GM18508 (cell line): ENCODE measurements around the gene C15orf40.

ENCODE experiments used
- ATAC-seq: cut with Tn5 transposase; IDR thresholded peaks from one replicate; pipeline ENCODE4 v1.9.1; 2021; ENCODE audit warnings: moderate number of reproducible peaks; ENCODE audit not compliant: insufficient read depth, unreplicated experiment

The C15orf40 gene

DNA sequence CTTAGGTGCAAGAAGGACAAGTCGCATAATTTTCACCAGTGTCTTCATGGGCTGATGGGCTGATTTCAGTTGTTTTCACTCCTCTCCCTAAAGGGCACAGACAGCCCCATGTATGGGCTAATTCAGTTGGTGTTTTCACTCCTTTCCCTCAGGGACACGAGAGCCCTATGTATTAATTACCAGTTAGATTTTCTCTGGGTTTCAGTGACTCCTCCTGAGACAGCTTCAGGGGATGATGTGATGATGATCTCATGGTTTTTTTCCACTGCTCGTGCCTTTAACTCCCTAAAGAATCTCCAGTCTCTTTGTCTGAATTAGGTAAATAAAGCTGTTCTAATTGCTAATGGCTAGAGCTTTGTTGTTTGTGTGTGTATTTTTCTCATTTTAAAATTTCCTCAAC lies 15.5 kb downstream of the C15orf40 start:
- ATAC-seq = no peak

GRCh38 chr15:82995076-82995475 lies 16.4 kb downstream of the C15orf40 start:
- no peak for ATAC-seq

- no peak for ATAC-seq
These were observed 18.3 kb downstream of the C15orf40 start for GRCh38 chr15:82993144-82993543.

DNA sequence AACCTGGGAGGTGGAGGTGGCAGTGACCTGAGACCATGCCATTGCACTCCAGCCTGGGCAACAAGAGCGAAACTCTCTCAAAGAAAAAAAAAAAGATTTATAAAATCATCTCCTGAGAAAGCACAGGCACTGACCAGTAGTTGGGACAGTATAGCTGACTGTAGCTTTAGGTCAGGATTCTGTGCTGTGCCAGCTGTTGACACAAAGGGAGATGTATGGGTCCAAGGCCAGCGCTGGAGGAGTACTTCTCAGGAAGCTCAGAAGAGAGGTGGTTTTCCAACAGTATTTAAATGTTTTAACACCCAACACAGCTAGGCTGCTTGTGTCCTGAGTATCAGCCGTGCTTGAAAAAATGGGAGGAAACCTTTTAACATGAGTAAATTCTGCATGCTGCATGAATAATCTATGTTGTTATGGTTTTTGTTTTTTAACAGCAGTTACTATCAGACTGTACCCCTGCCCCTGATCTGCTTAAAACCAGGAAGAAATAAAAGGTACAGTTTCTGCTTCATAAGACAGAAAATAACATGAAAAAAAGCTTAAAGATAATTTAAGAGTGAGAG lies 18.9 kb downstream of the C15orf40 start:
- no peak for ATAC-seq

- ATAC-seq = no peak
These were observed 25.0 kb downstream of the C15orf40 start for GRCh38 chr15:82986442-82986780.

DNA sequence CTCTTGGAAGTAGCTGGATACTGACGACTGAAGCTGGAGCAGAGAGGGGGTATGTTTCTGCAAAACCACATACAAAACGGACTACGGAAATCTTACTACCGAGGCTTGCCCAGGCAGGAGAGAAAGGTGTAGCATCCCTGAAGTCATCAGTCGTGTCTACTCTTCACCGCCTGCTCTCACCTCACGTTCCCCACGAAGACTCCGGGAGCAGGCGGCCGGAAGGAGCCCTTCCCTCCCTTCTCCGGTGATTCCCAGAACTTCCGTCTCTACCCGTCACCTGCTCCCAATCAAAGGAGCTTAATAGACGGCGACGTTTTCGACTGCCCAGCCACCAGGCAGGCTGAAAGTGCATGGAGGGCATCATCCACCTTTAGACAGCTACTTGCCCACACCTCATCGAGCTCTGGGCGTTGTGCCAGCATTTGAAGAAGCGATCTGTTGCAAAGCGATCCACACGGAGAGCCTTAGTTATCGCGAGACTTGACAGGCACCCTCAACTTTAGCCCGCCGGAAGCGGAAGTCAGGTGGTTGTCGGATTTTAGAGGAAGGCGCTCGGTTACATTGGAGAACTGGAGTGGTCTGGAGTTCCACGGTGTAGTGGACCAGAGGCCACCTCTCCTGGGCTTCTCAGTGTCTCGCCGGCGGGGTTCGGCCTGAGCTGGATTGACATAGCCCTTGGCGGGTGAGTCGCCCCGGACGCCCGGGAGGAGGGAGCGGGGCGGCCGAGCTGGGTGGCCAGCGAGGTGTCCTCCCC lies 25.6 kb downstream of the C15orf40 start, which contains the start of gene RAMAC:
TSS of gene RAMAC (plus strand) at position 523 of the 754 bp plus-strand sequence. CDS start 2,809 bp downstream, outside the sequence.
- peak; percentile 67 for ATAC-seq

DNA sequence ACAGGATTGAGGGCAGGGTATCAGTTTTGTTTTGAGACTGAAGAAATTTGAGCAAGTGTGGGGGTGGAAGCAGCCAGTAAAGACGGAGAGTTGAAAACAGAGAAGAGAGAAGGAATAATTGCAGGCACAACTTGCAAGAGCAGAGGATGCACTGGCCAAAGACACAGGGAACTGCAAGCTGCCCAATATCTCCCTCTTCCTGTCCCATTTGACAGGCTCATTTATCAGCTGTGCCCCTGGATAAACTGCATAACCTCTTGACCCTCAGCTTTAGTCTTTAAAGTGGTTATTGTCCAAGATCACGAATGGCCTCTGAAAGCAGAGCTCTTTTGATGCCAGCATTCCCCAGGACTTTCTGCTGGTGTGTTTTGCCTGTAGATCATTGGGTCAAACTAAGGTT lies 30.5 kb downstream of the C15orf40 start:
- no peak for ATAC-seq

DNA sequence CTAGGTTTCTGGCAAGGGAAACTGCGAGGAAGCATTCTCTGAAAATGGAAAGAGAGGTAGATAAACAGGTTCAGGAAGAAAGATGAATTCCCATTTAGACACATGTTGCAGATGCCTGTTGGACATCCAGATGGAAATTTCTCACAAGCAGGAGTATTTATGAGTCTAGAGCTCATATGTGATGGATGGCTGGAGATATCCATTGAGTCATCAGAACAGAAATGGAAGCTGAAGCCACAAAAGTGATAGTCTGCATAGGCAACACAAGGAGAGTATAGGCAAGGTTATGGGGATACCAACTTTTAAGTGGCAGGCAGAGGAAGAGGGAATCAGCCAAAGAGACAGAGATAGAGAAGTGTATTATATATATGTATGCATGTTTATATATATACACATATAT lies 31.7 kb downstream of the C15orf40 start:
- no peak for ATAC-seq

DNA sequence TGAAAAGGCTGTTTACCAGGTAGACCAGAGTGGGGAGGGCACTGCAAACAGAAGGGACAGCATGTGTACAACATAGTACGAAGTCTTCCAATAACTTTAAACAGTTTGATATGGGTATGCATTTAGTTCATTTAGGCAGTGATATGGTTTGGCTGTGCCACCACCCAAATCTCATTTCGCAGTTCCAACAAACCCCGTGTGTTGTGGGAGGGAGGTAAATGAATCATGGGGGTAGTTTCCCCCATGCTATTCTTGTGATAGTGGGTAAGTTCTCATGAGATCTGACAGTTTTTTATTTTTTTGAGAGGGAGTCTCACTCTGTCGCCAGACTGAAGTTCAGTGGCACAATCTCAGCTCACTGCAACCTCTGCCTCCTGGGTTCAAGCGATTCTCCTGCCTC lies 33.0 kb downstream of the C15orf40 start:
- no peak for ATAC-seq

DNA sequence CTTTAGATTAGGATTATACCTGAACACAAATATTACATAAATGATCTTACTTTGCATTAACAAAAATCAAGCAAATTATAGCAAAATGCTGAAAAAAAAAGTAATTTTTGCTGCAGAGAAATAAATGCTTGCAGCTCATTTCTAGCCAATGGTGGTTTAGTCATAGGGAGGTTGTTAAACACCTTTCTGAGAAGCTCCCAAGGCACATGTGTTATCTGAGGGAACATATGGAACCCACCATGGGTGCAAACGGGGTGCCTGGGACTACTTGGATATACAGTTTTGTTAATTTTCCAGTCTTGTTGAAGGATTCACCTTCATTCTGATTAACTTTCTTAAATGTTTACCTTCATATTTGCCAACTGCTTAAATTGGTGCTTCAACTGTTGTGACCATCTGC lies 34.4 kb downstream of the C15orf40 start:
- ATAC-seq = no peak

DNA sequence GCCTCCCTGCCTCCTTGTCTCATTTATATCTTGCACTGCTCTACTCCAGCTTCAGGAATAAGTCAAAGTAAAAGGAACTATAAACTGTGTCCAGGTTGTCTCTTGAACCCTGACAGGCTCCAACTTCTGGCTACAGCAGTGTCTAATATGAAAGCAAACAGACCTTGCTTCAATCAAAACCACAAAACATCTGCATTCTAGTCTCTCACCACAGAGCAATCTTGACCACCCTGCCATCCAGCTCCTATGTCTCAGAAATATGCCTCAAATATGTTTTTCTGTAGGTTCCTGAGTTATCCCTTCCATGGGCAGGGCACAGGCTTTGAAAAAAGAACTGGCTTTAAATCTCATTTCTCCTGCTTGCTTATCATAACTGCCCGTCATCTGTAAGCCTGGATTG lies 38.4 kb downstream of the C15orf40 start:
- ATAC-seq = no peak

- ATAC-seq = no peak
These were observed 40.0 kb downstream of the C15orf40 start for GRCh38 chr15:82971218-82971984.

DNA sequence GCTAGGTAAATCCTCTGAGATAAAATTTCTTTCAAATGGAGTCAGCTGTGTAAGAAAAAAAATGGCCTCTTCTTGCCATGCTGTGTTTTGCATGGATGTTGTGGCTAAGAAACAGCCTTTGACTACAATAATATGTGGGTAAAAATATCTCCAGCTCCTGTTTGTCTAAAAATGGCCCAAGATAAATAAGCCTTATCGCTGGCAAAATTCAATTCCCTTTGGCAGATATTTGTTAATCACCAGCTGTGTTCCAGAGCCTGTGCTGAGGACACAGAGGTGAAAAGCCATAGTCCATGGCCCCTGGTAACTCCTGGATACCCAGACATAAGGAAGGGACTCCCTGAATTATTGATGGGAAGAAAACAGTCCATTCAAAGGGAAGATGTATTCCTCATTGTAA lies 40.7 kb downstream of the C15orf40 start:
- ATAC-seq = no peak

- no peak for ATAC-seq
These were observed 41.3 kb downstream of the C15orf40 start for GRCh38 chr15:82970078-82970686.

GRCh38 chr15:82969353-82969752 lies 42.1 kb downstream of the C15orf40 start:
- ATAC-seq = no peak

GRCh38 chr15:82968066-82968465 lies 43.4 kb downstream of the C15orf40 start:
- no peak for ATAC-seq

GRCh38 chr15:82966671-82967071 lies 44.8 kb downstream of the C15orf40 start:
- peak; percentile 92 for ATAC-seq

DNA sequence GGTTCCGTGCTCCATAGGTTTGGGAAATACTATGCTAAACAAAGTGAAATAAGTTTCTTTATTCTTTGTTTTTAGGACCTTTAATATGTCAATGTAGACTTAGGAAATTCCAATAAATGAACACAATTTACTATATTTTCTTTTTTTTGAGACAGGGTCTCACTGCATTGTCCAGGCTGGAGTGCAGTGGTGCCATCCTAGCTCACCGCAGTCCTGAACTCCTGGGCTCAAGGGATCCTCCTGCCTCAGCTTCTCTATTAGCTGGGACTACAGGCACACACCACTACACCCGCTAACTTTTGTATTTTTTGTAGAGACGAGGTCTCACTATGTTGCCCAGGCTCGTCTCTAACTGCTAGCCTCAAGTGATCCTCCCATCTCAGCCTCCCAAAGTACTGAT lies 46.5 kb downstream of the C15orf40 start:
- no peak for ATAC-seq

DNA sequence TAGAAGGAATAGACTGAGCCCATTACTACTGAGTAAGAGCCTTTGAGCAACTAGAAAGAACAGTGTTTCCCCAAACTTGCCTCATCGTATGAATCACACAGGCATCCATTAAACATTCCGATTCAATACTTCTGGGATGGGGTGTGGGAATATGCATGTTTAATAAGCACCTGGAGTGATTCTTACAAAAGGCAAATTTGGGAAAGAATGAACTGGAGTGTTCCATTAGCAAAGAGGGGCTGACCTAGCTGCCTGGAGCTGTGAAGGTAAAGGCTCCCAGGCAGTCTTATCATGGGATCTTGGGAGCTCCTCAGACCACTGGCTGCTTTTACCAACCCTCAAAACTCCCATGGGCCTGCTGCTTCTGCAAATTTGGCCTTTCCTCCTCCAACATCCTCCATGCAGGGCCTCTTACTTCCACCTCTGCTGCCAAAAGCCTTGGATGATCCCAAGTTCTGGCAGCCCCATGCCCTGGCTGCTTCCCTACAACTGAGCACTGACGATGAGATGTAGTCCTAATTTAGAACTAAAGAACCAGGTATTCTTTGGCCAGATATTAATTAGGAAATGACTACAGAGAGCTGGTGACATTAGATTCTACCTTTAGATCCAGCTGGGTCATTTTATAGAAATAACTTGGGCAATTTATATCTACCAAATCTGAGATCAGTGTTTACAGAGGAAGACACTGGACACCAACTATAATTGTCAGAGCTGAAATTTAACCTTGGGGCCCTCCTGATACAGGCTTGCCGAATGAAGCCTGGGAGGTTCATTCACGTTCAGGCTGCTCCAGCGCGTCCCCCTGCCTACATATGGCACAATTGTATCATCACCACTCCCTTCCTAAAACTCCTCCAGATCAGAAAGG lies 47.7 kb downstream of the C15orf40 start:
- ATAC-seq = no peak

- ATAC-seq = no peak
These were observed 50.7 kb downstream of the C15orf40 start for GRCh38 chr15:82960766-82961165.
